Fibroblast of peridontal ligament (primary cell): ENCODE data around the gene HIP1.
"Not testable (repeated sequence)": the region's sequence is repeated elsewhere in the genome, so short reads cannot be mapped to it uniquely, and the experiment has no call there.

Experiments
- DNase-seq: peaks from one replicate; pipeline ENCODE4 v3.0.0-alpha.2; 2010; ENCODE audit errors: extremely low read depth

HIP1 gene

GRCh38 chr7:75716992-75717626 lies 21.6 kb downstream of the HIP1 start:
- peak; percentile 80 for DNase-seq

- DNase-seq, result peak; percentile 74
Measured at GRCh38 chr7:75715864-75716263, 22.9 kb downstream of the HIP1 start.

GRCh38 chr7:75712517-75713361 lies 26.0 kb downstream of the HIP1 start:
- no peak for DNase-seq

DNA sequence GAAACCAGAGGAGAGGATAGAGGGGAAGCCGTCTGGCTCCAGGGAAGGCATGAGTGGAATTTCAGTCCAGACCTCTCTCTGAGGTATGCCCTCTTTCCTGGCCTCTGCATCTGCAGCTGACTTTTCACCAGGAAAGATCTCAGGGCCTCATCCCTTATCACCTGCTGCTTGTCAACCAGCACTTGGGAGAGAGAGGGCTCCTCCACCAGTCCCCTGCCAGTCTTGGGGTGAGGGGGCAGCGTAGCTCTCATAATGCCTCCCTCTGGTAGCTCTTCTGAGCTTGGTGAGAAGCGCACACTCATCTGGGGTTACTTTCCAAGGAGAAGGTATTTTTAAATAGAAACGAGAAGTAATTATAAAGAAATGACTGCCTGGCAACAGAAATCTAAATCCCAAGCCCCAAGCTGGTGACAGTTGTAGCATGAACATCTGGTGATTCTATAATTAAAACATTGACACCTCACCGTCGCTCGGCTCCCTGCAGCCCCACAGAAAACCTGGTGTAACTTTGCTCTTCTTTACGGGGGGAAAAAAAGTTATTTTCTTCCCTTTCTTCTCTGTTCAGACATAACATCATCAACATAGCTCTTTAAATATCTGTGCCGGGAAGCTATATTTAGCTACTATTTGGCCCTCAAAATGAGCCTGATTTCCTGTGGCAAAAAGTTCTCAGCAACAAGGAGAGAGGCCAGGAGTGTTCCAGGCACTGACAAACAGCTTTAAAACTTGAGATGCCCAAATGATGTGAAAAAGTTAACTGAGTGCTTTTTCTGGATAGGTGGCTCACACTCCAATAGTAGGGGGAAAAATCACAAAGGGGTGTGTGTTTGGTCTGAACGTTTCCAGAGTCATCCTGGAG lies 26.9 kb downstream of the HIP1 start:
- DNase-seq, result peak; percentile 62

GRCh38 chr7:75711076-75711475 lies 27.7 kb downstream of the HIP1 start:
- DNase-seq, result no peak

- peak; percentile 14 for DNase-seq
Measured at GRCh38 chr7:75704928-75705327, 33.8 kb downstream of the HIP1 start.

GRCh38 chr7:75702515-75702914 lies 36.2 kb downstream of the HIP1 start:
- no peak for DNase-seq

GRCh38 chr7:75699993-75700392 lies 38.7 kb downstream of the HIP1 start:
- DNase-seq, result no peak

GRCh38 chr7:75698358-75698757 lies 40.4 kb downstream of the HIP1 start:
- no peak for DNase-seq

GRCh38 chr7:75696263-75697037 lies 42.3 kb downstream of the HIP1 start:
- no peak for DNase-seq

DNA sequence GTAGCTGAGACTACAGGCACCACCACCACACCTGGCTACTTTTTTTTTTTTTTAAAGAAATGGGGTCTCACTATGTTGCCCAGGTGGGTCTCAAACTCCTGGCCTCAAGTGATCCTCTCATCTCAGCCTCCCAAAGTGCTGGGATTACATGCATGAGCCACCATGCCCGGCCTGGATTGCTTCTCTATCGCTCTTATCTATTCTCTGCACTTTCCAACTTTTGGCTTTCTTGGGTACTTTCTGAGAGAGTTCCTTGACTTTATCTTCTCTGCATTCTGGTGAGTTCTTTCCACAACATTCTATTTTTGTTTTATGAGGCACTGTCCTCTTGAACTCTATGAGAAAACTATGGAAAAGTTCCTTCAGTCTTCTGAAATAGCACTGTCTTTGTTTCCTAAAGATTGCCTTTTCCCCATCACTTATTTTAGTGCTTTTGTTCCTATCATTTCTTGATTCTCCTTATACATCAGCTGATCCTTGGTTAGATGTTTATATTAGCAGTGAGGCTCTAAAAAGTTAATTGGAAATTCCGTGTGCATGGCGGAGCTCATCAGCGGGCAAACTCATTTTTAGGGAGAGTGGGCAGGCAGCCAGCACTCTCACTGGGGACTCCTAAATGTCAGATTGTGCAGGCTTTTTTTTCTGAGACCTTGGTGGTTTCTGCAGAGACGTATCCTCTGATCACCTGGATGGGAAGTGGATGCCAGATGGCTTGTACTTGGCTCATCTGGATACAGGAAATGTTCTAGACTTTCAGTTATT lies 43.9 kb downstream of the HIP1 start:
- DNase-seq, result no peak

- not testable (repeated sequence) for DNase-seq
Measured at GRCh38 chr7:75693668-75694067, 45.1 kb downstream of the HIP1 start.

DNA sequence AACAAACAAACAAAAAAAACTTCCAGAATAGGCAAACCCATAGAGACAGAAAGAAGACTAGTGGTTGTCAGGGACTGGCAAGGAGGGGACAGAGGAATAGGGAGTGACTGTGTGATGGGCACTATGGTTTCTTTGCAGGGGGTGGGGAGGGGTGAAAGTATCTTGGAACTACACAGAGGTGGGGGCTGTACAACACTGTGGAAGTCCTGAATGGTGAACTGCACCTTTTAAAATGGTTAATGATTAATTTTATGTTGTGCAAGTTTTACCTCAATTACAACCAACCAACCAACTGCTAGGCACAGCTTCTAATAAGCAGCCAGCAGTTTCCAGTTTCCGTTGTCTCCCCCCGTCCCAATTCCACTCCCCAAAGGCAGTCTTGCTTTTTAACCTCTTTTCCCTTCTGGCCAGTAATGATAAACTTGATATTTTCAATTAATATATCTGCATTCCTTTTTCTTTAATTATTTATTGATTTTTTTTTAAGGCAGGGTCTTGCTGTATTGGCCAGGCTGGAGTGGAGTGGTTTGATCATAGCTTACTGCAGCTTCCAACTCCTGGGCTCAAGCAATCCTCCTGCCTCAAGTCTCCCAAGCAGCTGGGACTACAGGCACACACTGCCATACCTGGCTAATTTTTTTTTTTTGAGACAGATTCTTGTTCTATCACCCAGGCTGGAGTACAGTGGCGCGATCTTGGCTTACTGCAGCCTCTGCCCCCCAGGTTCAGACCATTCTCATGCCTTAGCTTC lies 46.8 kb downstream of the HIP1 start:
- no peak for DNase-seq

DNA sequence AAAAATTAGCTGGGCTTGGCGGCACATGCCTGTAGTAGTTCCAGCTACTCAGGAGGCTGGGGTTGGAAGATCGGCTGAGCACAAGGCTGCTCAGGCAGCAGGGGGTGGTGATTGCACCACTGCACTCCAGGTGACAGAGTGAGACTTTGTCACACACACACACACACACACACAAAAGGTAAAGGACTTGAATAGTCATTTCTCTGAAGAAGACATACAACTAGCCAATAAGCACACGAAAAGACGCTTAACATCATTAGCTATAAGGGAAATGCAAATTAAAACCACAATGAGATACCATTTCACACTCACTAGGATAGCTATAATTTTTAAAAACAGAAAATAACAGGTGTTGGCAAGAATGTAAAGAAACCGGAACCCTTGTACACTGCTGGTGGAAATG lies 48.6 kb downstream of the HIP1 start:
- no peak for DNase-seq

DNA sequence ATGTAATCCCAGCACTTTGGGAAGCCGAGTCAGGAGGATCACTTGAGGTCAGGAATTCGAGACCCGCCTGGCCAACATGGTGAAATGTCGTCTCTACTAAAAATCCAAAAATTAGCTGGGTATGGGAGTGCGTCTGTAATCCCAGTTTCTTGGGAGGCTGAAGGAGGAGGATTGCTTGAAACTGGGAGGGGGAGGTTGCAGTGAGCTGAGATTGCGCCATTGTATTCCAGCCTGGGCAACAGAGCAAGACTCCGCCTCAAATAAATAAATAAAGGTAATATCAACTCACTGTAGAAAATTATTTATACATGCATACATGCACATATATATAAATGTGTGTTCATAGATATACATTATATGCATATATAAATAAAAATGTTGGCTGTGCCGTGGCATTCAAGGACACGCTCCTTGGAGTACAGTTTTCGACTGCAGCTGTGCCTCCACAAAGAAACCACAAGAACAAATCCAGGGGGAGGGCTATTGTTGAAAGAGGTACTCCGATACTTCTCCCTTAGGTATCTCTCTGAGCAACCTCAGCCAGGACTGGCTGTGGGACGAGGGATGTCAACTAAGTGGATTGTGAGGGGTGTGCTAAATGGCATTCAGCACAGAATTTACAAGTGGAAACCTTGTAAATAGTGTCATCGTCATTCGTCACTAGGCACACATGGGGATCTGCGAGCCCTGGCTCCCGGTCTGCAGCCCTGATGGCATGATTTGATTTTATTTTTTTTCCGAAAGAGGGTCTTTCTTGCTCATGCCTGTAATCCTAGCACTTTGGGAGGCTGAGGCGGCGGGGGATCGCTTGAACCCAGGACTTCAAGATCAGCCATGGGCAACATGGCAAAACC lies 49.3 kb downstream of the HIP1 start:
- DNase-seq, result no peak

- DNase-seq, result no peak
Measured at GRCh38 chr7:75688200-75689136, 50.3 kb downstream of the HIP1 start.

DNA sequence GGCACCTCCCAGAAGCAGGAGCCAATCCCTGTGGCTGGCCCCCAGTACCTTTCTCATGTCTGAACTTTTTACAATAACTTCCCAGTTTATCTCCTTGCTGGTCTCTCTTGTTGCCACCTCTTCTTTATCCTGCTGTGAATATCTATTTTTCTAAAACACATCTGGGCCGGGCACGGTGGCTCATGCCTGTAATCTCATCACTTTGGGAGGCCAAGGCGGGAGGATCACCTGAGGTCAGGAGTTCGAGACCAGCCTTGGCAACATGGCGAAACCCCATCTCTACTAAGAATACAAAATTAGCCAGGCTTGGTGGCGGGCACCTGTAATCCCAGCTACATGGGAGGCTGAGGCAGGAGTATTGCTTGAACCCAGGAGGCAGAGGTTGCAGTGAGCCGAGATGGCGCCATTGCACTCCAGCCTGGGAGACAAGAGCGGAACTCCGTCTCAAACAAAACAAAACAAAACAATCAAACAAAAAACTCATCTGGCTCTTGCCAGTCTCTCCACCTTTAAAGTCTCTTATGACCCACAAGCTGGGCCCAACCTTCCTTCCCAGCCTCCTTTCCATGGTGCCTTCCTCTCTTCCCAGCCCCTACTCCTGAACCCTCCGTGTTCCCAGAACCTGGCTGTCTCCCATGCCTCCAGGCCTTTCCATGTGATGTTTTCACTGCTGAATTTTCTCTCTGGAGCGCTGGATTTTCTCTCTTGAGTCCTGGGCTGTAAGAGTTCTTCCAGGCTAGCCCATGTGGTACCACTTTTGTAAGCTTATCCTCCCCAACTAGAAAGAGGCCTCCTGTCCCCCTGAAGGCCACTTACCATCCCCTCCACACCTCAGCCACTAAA lies 51.3 kb downstream of the HIP1 start:
- no peak for DNase-seq
